ENCODE results near the gene PDHX.

- peak; percentile 18; the same call in 1 of the 2 replicates for TF ChIP-seq CTCF (IDR thresholded peaks at IDR 0.05)
- no peak for TF ChIP-seq REST (IDR thresholded peaks at IDR 0.05; ENCODE audit: insufficient read depth in 1 of 2, low read depth in 2 of 2, low read length in 1 of 2)
- no peak for TF ChIP-seq POLR2AphosphoS5 (IDR thresholded peaks at IDR 0.05; ENCODE audit: low read depth, low read length)
Measured at GRCh38 chr11:35010654-35011053, 94.2 kb downstream of the PDHX start.

All from Panc1 (cell line).